Uterus (tissue), 4 donors: Measurements from ENCODE around the gene GSK3A. TPM values are rescaled to one million over a fixed set of nuclear protein-coding genes. Genes with fewer than 3 reads are reported as not detected.

Experiments used
- DNase-seq, 2 donors: peaks; one replicate each; pipeline ENCODE4 v3.0.0-alpha.2; 2019 to 2020
- H3K27ac ChIP-seq, 2 donors: fragments of 200-600 bp; sonication (generic); 1 replicate in 1 of 2; 2 replicates in 1 of 2; pipeline ENCODE4 v1.5.1; 2016 to 2018
- H3K27me3 ChIP-seq, 2 donors: fragments of 200-600 bp; sonication (generic); one replicate each; pipeline ENCODE4 v1.5.1; 2018 to 2019; ENCODE audit warnings: control low read depth in 1 of 2
- H3K36me3 ChIP-seq, 2 donors: fragments of 200-600 bp; sonication (generic); one replicate each; pipeline ENCODE4 v1.5.1; 2019; ENCODE audit warnings: control low read depth in 1 of 2
- H3K4me1 ChIP-seq, 2 donors: fragments of 200-600 bp; sonication (generic); one replicate each; pipeline ENCODE4 v1.5.1; 2018 to 2019; ENCODE audit warnings: control low read depth in 1 of 2
- H3K4me3 ChIP-seq, 2 donors: fragments of 200-600 bp; sonication (generic); 1 replicate in 1 of 2; 2 replicates in 1 of 2; pipeline ENCODE4 v1.5.1; 2018 to 2019; ENCODE audit warnings: mild to moderate bottlenecking in 1 of 2
- H3K9me3 ChIP-seq, 2 donors: fragments of 200-600 bp; sonication (generic); one replicate each; pipeline ENCODE4 v1.5.1; 2019; ENCODE audit warnings: control low read depth in 1 of 2
- CTCF ChIP-seq, 4 experiments: fragments of 200-600 bp in 2 of 4; fragments of 450-650 bp in 2 of 4; sonication (generic) in 2 of 4; IDR thresholded peaks; one replicate each; pipeline ENCODE4 v1.5.1; 2016 to 2019; ENCODE audit warnings: antibody characterized with exemption in 4 of 4, mild to moderate bottlenecking in 2 of 4, moderate library complexity in 1 of 4
- POLR2A ChIP-seq, 2 donors: fragments of 450-650 bp; IDR thresholded peaks; one replicate each; pipeline ENCODE4 v1.6.1; 2016; ENCODE audit warnings: antibody characterized with exemption in 2 of 2, mild to moderate bottlenecking in 1 of 2, moderate library complexity in 1 of 2
- intact Hi-C: fragments of 100-400 bp; cut with DNase I; formaldehyde crosslinking; loops from one replicate; pipeline ENCODE4 v1.15.1; 2023; ENCODE audit warnings: low total_unique reads
- total RNA-seq, 4 donors: library from RNA; depleted of rRNA in 3 of 4; stranded (reverse); fragments of >200 nt in 3 of 4; gene quantifications; one replicate each; pipeline versions ENCODE4 v1.1.0 to v1.2.4, GENCODE V29; 2014 to 2023
- donor health status: DM: yes; HTN: yes; CAD: no.

The GSK3A gene
- total RNA-seq, 4 donors from 2014 or later, result 3.5 to 44.3 (median 34.4) TPM

DNA sequence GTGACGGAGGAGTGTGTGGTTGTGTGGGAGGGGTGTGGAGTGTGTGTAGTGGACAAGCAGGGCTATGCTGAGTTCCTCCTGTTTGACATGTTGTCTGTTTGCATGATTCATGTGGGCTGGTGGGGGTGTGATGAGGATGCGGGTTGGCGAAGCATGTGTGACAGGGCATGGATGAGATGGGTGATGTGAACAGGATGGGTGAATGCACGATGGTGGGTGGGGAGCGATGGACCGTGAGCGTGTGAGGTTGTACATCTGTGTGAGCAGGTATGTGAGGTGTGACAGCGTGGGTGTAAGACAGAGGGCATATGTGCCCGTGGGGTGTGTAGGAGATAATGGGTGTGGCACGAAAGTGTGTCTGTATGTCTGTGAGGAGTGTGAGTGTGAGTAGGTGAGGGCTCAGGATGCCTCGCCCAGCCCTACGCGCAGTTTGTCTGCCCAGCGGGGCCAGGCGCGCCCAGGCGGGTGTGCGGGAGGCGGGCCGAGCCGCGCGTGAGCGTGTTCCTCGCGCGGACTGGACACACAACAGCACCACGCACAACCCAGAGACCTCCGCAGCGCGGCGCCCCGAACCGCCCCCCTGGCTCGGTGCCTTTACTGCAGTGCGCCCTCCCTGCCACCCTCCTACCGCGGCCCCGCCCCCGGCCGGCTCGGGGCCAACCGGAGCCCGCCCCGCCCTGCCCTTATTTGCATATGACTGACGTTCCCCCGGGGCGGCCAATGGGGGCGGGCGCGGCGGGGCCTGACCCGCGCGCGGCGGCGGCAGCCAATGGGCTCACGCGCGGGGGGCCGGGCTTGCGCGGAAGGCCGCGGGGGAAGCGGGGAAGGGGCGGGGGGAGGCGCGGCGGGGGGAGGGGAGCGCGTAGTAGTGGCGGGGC, 41.0 kb upstream of the GSK3A start:
- Histone ChIP-seq H3K27ac (peak overlapping the region; percentile 97), H3K27me3 (no peaks in the 10 kb centered on the region), H3K36me3 (no peaks in the 10 kb centered on the region), H3K4me3 (peak overlapping the region; percentile 47 to 53), H3K9me3 (no peaks in the 10 kb centered on the region), H3K4me1 (peaks cover 6 to 55% of the 10 kb centered on the region in 2 donors)
- intact Hi-C loops, result no loop called here
- TF ChIP-seq POLR2A (IDR thresholded peaks at IDR 0.05) (peak; percentile 63 to 83), CTCF (IDR thresholded peaks at IDR 0.05) (peak in 2 of 4 experiments; percentile 12 to 15)
- peak; percentile 96 to 97 for DNase-seq

DNA sequence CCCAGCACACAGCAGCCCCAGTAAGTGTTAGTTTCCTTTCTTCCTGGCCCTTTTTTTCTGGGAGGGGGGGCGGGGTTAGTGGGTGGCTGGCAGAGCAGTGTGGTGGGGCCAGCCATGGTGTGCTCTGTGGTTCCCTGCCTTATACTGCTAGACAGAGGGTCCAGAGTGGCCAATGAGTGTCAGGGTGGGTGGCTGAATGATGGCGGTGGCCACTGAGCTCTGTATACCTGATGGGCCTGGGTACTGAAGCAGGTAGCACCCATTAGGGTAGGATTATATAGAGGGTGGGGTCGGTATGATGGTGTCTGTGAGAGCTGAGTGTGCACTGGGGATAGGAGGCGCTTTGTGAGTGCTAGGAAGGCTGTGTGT, 40.4 kb upstream of the GSK3A start:
- no peaks in the 10 kb centered on the region for H3K36me3 ChIP-seq
- H3K9me3 ChIP-seq, result no peaks in the 10 kb centered on the region
- TF ChIP-seq CTCF (IDR thresholded peaks at IDR 0.05) (no peak), POLR2A (IDR thresholded peaks at IDR 0.05) (no peak)
- peak overlapping the region in 1 of 2 donors; percentile 42 for H3K4me3 ChIP-seq
- peaks cover 6 to 61% of the 10 kb centered on the region in 2 donors for H3K4me1 ChIP-seq
- no peaks in the 10 kb centered on the region for H3K27me3 ChIP-seq
- intact Hi-C loops, result no loop called here
- DNase-seq, result no peak
- H3K27ac ChIP-seq, result peak overlapping the region; percentile 97

- Histone ChIP-seq H3K36me3 (no peaks in the 10 kb centered on the region), H3K9me3 (no peaks in the 10 kb centered on the region), H3K27ac (peak overlapping the region; percentile 97), H3K4me1 (peaks cover 6 to 66% of the 10 kb centered on the region in 2 donors), H3K27me3 (no peaks in the 10 kb centered on the region), H3K4me3 (peak overlapping the region; percentile 58 to 87)
- intact Hi-C loops, result no loop called here
- TF ChIP-seq POLR2A (IDR thresholded peaks at IDR 0.05) (no peak), CTCF (IDR thresholded peaks at IDR 0.05) (no peak)
- peak; percentile 51 to 71 for DNase-seq
These were observed 39.7 kb upstream of the GSK3A start for GRCh38 chr19:42281827-42282762.

- Histone ChIP-seq H3K27ac (peak overlapping the region; percentile 97), H3K9me3 (no peaks in the 10 kb centered on the region), H3K27me3 (no peaks in the 10 kb centered on the region), H3K4me1 (peaks cover 6 to 60% of the 10 kb centered on the region in 2 donors), H3K36me3 (no peaks in the 10 kb centered on the region), H3K4me3 (peak overlapping the region; percentile 58 to 87)
- intact Hi-C loops, result no loop called here
- DNase-seq, result peak; percentile 75
- peak in 1 of 4 experiments; percentile 21 for TF ChIP-seq CTCF (IDR thresholded peaks at IDR 0.05)
- TF ChIP-seq POLR2A (IDR thresholded peaks at IDR 0.05), result peak in 1 of 2 donors; percentile 26
These were observed 38.9 kb upstream of the GSK3A start for GRCh38 chr19:42281146-42281826.
